Measurements from ENCODE around the gene REXO1.

DNA sequence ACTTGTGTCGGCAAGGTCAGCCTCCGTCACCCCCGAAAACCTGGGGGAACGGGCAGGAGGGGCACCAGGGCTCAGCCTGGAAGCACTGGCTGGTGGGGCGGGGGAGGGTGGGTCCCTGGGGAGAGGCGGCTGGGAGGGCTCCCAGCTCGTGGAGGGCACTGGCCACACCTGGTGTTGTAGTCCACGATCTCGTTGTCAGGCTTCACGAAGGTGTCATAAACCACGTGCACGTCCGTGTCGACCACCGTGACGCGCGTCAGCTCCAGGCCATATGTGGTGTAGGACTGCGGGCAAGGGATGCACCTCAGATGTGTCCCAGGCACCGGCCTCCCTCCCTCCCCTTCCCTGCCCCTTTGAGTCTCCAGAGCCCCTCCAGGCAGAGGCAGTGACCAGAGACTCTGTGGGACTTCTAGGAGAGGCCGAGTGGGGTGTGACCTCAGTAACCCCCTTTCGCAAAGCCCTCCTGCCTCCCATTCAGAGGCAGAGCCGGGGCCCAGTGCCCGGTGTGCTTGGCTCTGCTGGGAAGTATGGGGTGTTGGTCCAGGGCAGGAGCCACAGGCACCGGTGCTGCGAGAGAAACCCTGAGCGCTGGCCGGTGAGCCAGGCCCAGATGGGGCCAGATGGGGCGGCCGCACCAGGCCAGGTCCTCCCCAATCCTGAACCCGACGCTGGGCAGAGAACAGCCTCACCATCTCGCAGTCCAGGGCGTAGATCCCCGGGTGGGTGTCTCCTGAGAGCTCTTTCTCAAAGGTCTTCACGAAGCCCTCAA, 31.6 kb downstream of the REXO1 start:
- no peak for TF ChIP-seq CTCF (IDR thresholded peaks at IDR 0.05)
- no peak for TF ChIP-seq POLR2A (IDR thresholded peaks at IDR 0.05)
- TF ChIP-seq POLR2AphosphoS5 (IDR thresholded peaks at IDR 0.05) = no peak
- no peak for TF ChIP-seq EP300 (IDR thresholded peaks at IDR 0.05)
